ENCODE data around the gene GRB2.

DNA sequence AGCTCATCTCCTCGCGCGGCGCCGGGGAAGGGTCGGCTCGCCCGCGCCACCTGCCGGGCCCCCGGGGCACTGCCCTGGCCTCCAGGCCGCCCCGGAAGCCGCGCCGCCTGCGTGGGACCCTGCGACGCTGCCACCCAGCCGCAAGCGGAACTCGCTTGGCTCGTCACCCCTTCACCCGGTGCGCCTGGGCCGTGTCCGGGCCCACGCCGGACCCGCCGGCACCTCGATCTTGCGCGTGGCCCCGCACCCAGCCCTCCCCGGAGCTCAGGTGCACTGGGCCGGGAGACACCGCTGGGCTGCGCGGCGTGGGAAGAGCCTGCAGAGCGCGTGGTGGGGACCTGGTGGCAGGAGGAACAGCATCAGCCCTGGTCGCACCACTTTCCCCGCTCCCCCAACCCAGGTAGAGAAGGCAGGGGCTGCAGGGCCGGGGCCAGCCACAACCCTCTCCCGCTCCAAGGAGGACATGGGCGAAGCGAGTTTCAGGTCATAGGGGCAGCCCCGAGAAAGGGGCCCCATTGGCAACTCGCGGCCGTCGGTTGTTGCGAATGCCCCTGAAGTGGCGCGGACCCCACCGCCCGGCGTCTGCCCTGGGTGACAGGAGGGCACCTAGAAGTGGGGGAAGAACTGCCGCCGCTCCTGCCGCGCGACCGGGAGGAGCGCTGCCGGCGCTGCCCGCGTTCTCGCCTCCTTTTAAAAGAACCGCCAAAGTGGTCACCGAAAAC is 134.1 kb downstream of the GRB2 start:
- TF ChIP-seq, protein P1, sequence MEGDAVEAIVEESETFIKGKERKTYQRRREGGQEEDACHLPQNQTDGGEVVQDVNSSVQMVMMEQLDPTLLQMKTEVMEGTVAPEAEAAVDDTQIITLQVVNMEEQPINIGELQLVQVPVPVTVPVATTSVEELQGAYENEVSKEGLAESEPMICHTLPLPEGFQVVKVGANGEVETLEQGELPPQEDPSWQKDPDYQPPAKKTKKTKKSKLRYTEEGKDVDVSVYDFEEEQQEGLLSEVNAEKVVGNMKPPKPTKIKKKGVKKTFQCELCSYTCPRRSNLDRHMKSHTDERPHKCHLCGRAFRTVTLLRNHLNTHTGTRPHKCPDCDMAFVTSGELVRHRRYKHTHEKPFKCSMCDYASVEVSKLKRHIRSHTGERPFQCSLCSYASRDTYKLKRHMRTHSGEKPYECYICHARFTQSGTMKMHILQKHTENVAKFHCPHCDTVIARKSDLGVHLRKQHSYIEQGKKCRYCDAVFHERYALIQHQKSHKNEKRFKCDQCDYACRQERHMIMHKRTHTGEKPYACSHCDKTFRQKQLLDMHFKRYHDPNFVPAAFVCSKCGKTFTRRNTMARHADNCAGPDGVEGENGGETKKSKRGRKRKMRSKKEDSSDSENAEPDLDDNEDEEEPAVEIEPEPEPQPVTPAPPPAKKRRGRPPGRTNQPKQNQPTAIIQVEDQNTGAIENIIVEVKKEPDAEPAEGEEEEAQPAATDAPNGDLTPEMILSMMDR (IDR thresholded peaks at IDR 0.05), result peak; percentile 73
- no peak for TF ChIP-seq EZH2 (IDR thresholded peaks at IDR 0.05; ENCODE audit: borderline replicate concordance, insufficient read depth, low read depth, low read length, poor library complexity, severe bottlenecking)

Measured in B cell (primary cell).